PFSK-1 (cell line): ENCODE measurements around the gene ADGRB2.

Experiments
- FOXP2 ChIP-seq: optimal IDR thresholded peaks from 2 replicates; pipeline ENCODE3; 2011; ENCODE audit warnings: borderline replicate concordance, control low read depth, inconsistent platforms; ENCODE audit not compliant: insufficient read depth; ENCODE audit errors: extremely low read length, extremely low read depth
- POLR2AphosphoS5 ChIP-seq: IDR thresholded peaks from 2 replicates; pipeline ENCODE4 v1.6.1; 2012; ENCODE audit warnings: low read depth, mild to moderate bottlenecking, control low read depth, low read length, moderate library complexity
- SIN3A ChIP-seq: IDR thresholded peaks from 2 replicates; pipeline ENCODE4 v1.6.1; 2012; ENCODE audit warnings: mild to moderate bottlenecking, low read length, moderate library complexity, borderline replicate concordance; ENCODE audit not compliant: insufficient read depth
- TAF1 ChIP-seq: IDR thresholded peaks from 2 replicates; pipeline ENCODE4 v1.6.1; 2012; ENCODE audit warnings: low read length, control low read depth, borderline replicate concordance; ENCODE audit not compliant: insufficient read depth
- TF ChIP-seq, protein P1 (sequence below), 2 experiments: IDR thresholded peaks; 2 replicates each; pipeline versions ENCODE4 v1.6.1 to v1.8.0; 2011 to 2012; ENCODE audit warnings: low read depth in 2 of 2, low read length in 2 of 2, control low read depth in 1 of 2, inconsistent platforms in 1 of 2, mild to moderate bottlenecking in 1 of 2, moderate library complexity in 1 of 2; ENCODE audit not compliant: insufficient read depth in 1 of 2

DNA sequence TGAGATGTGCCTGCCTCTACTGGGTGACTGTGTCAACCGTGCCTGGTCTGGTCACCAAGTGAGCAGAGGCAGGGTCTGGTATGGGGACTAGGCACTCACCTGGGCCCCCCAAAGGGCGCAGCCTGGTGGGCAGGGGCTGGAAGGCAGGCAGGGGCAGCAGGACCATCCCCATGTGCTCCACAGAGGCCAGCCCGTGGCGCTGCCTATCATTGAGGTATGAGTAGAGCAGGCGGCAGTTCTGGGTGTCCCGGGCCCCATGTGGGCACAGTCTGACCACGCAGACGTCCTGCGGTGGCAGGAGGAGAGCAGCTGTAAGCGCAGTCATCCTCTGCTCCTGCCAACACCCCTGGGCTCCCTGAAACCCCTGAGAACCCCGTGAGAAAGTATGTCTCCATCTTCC lies 28.0 kb upstream of the ADGRB2 start:
- TF ChIP-seq SIN3A (no peak), POLR2AphosphoS5 (no peak), TAF1 (no peak), FOXP2 (no peak)
- TF ChIP-seq, protein P1, sequence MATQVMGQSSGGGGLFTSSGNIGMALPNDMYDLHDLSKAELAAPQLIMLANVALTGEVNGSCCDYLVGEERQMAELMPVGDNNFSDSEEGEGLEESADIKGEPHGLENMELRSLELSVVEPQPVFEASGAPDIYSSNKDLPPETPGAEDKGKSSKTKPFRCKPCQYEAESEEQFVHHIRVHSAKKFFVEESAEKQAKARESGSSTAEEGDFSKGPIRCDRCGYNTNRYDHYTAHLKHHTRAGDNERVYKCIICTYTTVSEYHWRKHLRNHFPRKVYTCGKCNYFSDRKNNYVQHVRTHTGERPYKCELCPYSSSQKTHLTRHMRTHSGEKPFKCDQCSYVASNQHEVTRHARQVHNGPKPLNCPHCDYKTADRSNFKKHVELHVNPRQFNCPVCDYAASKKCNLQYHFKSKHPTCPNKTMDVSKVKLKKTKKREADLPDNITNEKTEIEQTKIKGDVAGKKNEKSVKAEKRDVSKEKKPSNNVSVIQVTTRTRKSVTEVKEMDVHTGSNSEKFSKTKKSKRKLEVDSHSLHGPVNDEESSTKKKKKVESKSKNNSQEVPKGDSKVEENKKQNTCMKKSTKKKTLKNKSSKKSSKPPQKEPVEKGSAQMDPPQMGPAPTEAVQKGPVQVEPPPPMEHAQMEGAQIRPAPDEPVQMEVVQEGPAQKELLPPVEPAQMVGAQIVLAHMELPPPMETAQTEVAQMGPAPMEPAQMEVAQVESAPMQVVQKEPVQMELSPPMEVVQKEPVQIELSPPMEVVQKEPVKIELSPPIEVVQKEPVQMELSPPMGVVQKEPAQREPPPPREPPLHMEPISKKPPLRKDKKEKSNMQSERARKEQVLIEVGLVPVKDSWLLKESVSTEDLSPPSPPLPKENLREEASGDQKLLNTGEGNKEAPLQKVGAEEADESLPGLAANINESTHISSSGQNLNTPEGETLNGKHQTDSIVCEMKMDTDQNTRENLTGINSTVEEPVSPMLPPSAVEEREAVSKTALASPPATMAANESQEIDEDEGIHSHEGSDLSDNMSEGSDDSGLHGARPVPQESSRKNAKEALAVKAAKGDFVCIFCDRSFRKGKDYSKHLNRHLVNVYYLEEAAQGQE (IDR thresholded peaks at IDR 0.05; ENCODE audit: insufficient read depth in 1 of 2, low read depth in 2 of 2, low read length in 2 of 2), result no peak
